Suprapubic skin (tissue), 4 donors: ENCODE data around the gene LRBA.

Experiments
- EP300 ChIP-seq: sonication (generic); formaldehyde crosslinking; IDR thresholded peaks from one replicate; pipeline ENCODE4 v1.6.1; 2017; ENCODE audit warnings: antibody characterized with exemption
- POLR2A ChIP-seq, 2 donors: fragments of 450-650 bp; IDR thresholded peaks; one replicate each; pipeline ENCODE4 v1.6.1; 2017; ENCODE audit warnings: antibody characterized with exemption in 2 of 2, mild to moderate bottlenecking in 2 of 2, moderate library complexity in 2 of 2
- POLR2AphosphoS5 ChIP-seq, 3 donors: sonication (generic); formaldehyde crosslinking; IDR thresholded peaks; one replicate each; pipeline ENCODE4 v1.6.1; 2017; ENCODE audit warnings: antibody characterized with exemption in 3 of 3
- TF ChIP-seq, protein P1 (sequence below), 2 donors: fragments of 200-600 bp in 1 of 2; fragments of 450-650 bp in 1 of 2; sonication (generic) in 1 of 2; IDR thresholded peaks; one replicate each; pipeline ENCODE4 v1.5.1; 2016 to 2019; ENCODE audit warnings: antibody characterized with exemption in 2 of 2, mild to moderate bottlenecking in 1 of 2, moderate library complexity in 1 of 2

DNA sequence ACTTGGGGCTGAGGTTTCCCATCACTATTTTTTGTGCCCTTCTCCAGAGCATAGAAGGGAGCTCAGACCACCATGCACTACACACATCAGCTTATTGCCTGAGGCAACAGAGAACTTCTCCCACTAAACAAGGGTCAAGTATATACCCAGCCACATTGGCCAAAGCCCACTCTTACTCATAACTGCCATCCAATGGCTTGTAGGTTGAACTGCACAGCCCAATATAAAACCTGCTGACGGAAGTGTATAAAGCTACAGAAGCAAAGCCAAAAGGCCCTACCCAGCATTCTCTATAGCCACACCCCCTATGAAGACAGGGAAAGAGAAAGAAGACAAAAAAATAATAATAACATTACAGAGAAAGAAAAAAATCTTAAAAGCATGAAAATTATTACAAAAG lies 139.7 kb downstream of the LRBA start:
- TF ChIP-seq, protein P1, sequence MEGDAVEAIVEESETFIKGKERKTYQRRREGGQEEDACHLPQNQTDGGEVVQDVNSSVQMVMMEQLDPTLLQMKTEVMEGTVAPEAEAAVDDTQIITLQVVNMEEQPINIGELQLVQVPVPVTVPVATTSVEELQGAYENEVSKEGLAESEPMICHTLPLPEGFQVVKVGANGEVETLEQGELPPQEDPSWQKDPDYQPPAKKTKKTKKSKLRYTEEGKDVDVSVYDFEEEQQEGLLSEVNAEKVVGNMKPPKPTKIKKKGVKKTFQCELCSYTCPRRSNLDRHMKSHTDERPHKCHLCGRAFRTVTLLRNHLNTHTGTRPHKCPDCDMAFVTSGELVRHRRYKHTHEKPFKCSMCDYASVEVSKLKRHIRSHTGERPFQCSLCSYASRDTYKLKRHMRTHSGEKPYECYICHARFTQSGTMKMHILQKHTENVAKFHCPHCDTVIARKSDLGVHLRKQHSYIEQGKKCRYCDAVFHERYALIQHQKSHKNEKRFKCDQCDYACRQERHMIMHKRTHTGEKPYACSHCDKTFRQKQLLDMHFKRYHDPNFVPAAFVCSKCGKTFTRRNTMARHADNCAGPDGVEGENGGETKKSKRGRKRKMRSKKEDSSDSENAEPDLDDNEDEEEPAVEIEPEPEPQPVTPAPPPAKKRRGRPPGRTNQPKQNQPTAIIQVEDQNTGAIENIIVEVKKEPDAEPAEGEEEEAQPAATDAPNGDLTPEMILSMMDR (IDR thresholded peaks at IDR 0.05): no peak
- TF ChIP-seq POLR2AphosphoS5 (IDR thresholded peaks at IDR 0.05) (no peak), EP300 (no peak), POLR2A (IDR thresholded peaks at IDR 0.05) (no peak)
